PC-9 (cell line): ENCODE results near the gene ZNRD2.

Experiments
- CTCF ChIP-seq: fragments of 200-600 bp; sonication (generic); conservative IDR thresholded peaks from 2 replicates; pipeline ENCODE4 v1.6.1; 2017; ENCODE audit warnings: mixed run types, antibody characterized with exemption, mild to moderate bottlenecking, moderate library complexity
- EZH2 ChIP-seq: fragments of 200-600 bp; sonication (generic); IDR thresholded peaks from 2 replicates; pipeline ENCODE4 v1.8.0; 2017; ENCODE audit warnings: antibody characterized with exemption, low read depth

DNA sequence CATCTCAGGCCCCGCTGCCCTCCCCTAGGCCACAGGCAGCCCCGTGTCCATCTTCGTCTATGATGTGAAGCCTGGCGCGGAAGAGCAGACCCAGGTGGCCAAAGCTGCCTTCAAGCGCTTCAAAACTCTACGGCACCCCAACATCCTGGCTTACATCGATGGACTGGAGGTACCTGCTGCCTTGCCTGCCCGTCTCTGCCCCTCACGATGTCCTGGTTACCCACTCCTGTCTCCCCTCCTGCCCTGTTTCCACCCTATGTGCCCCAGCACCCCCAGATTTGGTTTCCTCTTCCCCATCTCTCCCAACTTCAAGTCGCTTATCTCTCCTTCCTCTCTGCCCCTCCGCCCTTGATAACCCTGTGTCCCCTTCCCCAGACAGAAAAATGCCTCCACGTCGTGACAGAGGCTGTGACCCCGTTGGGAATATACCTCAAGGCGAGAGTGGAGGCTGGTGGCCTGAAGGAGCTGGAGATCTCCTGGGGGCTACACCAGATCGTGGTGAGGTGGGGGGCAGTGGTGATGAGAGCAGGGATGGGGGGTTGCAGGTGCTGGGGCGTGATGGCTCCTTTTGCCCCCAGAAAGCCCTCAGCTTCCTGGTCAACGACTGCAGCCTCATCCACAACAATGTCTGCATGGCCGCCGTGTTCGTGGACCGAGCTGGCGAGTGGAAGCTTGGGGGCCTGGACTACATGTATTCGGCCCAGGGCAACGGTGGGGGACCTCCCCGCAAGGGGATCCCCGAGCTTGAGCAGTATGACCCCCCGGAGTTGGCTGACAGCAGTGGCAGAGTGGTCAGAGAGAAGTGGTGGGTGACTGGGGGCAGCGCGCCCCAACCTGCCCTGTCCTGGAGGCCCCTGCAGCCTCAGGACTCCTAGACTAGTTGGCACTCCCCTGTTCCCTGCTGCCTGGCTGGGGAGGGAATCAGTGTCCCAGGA, 44.5 kb upstream of the ZNRD2 start:
- TF ChIP-seq CTCF (no peak), EZH2 (no peak)
